NCI-H82 treated with DMSO at 0.1 percent for 48 hours (cell line): Measurements from ENCODE around the gene PHLDA2.

ENCODE experiments used
- DNase-seq: peaks from one replicate; lab custom pipeline; 2025; ENCODE audit not compliant: unreplicated experiment; lab: John Stamatoyannopoulos, UW

PHLDA2 gene

GRCh38 chr11:2929950-2930703 lies 907 bp upstream of the PHLDA2 start:
- DNase-seq: no peak

DNA sequence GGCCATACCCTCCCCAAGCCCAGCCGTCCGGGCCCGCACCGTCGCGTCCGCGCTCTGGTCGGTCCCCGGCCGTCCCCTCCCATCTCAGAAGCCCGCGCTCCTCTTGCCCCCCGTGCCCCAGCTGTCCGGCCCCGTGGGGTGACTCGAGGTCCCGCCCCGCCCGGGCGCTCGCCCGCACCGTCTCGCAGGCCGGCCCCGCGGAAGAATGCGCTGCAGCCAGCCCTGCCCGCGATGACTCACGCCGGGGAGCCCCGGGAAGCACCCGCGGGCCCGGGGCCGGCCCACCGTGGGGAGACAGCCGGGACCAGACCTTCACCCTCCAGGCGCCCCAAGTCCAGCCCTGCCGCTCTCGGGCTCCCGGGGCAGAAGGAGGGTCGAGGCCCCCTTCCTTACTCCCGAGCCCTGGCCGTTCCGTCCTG lies 320 bp upstream of the PHLDA2 start:
- DNase-seq: no peak

- DNase-seq: no peak
Observed at GRCh38 chr11:2927851-2928604, 1.2 kb downstream of the PHLDA2 start.

- DNase-seq: no peak
Observed at GRCh38 chr11:2927121-2927800, 2.0 kb downstream of the PHLDA2 start.

DNA sequence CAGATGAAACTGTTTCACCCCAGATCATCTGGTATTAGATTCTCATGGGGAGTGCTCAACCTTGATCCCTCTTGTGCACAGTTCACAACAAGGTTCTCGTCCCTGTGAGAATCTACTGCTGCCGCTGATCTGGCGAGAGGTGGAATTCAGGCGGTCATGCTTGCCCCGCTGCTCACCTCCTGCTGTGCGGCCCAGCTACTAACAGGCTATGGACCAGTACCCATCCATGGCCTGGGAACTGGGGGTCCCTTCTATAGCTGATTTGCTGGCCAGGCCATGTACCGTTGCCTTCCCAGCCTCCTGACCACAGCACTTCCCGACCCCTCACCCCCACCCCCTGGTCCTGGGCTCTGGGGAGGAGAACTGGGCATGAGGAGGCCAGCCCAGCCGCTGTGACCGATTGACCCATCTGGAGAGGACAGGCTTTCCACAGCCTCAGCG lies 2.6 kb downstream of the PHLDA2 start:
- no peak for DNase-seq

- no peak for DNase-seq
Observed at GRCh38 chr11:2924821-2925675, 4.2 kb downstream of the PHLDA2 start.

- no peak for DNase-seq
Observed at GRCh38 chr11:2924381-2924780, 4.8 kb downstream of the PHLDA2 start.

GRCh38 chr11:2923446-2924375 lies 5.5 kb downstream of the PHLDA2 start:
- DNase-seq: no peak

GRCh38 chr11:2922655-2923054 lies 6.6 kb downstream of the PHLDA2 start:
- no peak for DNase-seq

GRCh38 chr11:2921742-2922493 lies 7.3 kb downstream of the PHLDA2 start:
- DNase-seq: no peak

- no peak for DNase-seq
Observed at GRCh38 chr11:2921261-2921660, 8.0 kb downstream of the PHLDA2 start.

DNA sequence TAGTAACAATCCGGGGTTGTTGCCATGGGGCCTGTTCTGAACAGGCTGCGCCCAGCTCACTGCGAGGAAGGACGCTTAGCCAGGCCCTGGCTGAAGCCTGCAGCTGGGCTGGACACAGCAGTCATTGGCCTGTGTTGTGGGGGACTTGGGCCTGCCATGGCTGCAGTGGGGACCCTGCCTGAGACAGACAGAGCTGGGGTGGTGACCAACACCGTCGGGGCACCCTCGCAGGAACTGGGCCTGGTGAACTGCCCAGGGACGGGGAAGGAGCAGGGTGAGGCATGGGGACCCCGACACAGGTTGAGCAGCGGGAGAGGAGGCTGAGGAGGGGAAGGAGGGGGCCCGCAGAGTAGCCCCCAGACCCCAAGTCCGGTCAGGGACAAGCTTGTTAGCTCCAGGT lies 8.9 kb downstream of the PHLDA2 start:
- no peak for DNase-seq

- DNase-seq: no peak
Observed at GRCh38 chr11:2919837-2920236, 9.4 kb downstream of the PHLDA2 start.

DNA sequence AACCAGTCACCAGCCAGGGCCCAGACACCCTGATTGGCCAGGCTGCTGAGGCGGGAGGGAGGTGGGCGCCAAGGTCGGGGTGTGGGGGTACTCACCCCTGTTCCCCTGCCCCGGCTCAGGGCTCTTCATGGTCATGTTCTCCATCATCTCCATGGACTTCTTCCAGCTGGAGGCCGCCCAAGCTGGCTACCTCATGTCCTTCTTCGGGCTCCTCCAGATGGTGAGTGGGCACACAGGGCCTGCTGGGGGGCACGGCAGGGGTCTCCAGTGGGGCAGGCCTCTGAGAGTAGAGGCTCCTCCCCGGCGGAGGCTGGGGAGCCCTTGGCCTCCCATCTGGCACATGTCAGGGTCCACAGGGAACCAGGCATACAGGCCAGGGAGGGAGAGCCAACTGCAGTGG lies 10.0 kb downstream of the PHLDA2 start:
- DNase-seq: no peak

GRCh38 chr11:2917842-2918490 lies 11.3 kb downstream of the PHLDA2 start:
- DNase-seq: no peak

DNA sequence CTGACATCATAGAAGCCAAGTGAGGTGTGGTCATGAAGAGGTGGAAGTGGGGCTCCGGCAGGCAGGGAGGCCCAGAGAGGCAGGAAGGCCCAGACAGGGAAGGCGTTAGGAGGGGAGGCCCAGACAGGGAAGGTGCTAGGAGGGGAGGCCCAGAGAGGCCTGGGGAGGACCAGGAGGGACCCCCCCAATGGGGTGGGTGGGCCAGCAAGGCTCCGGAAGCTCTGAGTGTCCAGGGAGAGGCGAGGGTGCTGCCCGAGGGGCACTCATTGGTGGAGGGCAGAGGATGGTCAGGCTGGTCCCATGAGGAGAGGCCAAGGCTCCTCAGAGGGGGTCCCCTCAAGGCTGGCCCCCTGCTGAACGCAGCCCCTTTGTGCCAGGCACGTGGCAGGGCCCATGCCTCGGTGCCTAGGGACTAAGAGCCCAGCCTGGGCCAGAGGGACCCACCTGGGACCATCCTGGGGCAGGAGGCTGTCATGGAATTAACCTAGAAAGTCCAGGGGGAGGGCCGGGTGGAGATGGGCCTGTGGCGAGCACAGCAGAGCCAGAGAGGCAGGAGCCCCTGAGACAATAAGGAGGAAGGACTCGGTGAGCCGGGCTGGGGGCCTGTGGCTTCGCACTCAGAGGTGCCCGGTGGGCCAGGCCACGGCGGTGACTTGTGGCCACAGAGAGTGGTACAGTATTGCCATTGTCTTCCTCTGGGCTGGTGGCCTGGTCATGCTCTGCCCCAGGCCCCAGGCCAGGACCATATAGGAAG lies 12.2 kb downstream of the PHLDA2 start:
- DNase-seq: no peak

DNA sequence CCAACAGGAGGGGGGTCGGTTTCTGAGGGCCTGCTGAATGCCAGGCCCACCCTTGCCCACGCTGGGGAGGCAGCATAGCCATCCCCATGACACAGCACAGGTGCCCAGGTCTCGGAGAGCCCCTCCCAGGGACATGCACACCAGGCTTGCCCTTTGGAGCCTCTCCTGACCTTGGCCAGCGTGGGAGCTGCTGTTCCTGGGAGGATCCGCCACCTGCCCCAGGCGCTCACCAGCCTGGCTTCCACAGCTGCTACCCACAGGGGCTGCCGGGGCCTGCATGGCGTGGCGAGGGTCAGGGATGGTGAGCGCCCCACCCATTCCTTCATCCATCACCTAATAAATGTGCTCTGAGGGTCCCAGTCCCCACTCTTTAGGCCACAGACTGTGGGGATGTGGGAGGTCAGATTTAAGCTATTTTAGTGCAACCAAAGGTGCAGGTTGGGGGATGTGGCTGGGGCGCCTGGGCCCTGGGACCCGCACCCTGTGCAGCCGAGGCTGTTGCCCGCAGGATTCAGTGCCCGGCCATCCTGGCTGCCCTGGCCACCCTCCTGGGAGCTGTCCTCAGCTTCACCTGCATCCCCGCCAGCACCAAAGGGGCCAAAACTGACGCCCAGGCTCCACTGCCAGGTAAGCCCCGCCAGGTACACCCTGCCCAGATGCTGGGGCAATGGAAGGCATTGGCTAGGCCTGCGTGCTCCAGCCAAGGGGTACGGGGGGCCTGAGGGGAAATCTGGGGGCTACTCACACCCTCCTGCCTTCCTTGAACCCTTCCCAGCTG lies 12.9 kb downstream of the PHLDA2 start:
- no peak for DNase-seq
